Dermis blood vessel endothelial cell (primary cell): ENCODE measurements around the gene SEC24D. TPM values are rescaled to one million over a fixed set of nuclear protein-coding genes. Genes with fewer than 3 reads are reported as not detected.
"Not testable (repeated sequence)": the region's sequence is repeated elsewhere in the genome, so short reads cannot be mapped to it uniquely, and the experiment has no call there.

Experiments used
- DNase-seq: peaks from one replicate; pipeline ENCODE4 v3.0.0; 2010
- total RNA-seq: library from RNA; depleted of rRNA; stranded (reverse); fragments of >200 nt; gene quantifications from 2 replicates; pipeline ENCODE4 v1.2.3, GENCODE V29; 2014

Gene SEC24D
- total RNA-seq: 43.6 and 65.5 TPM in 2 replicates

GRCh38 chr4:118835571-118836300 lies at the start of gene SEC24D:
SEC24D (minus strand) TSS chr4:118836126; CDS start chr4:118833696, 2,430 bp downstream.
- peak; percentile 92 for DNase-seq

- no peak for DNase-seq
Measured at GRCh38 chr4:118884716-118885115, 48.8 kb upstream of the SEC24D start.

- no peak for DNase-seq
Measured at GRCh38 chr4:118883861-118884260, 47.9 kb upstream of the SEC24D start.

DNA sequence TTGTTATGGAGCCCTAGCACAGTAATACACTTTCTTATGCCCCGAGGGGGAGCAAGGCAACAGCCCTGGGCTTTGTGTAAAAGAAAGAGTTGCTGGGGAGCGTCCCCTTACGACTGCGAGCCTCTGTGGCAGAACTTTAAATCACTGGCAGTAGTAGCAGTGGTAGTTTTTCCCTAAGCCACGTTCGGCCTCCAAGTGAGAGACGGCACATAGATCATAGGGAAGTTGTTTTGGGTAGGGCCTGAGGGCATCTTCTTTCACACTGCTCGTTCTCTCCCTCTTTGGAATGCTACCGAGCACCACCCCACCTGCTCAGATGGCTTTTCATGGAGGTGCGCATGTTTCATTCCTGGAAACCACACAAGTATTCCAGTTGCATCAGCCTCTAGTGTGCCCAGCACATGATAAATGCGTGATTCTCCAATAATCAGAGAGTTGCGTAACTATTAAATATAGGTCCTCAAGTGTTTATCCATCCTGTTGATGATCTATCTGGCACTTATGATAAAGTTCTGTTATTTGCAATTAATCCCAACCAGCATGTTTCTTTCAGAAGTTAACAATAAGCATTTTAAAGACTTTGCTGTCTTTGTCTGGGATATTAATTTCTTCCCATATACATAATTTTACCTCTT lies 45.7 kb upstream of the SEC24D start:
- DNase-seq: no peak

GRCh38 chr4:118879409-118879808 lies 43.5 kb upstream of the SEC24D start:
- no peak for DNase-seq

DNA sequence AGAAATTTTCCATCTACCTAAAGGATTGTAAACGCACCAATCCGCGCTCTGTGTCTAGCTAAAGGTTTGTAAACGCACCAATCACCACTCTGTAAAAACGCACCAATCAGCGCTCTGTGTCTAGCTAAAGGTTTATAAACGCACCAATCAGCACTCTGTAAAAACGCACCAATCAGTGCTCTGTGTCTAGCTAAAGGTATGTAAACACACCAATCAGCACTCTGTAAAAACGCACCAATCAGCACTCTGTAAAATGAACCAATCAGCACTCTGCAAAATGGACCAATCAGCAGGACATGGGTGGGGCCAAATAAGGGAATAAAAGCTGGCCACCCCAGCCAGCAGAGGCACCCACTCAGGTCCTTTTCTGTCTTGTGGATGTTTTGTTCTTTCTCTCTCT lies 42.6 kb upstream of the SEC24D start:
- DNase-seq: not testable (repeated sequence)

DNA sequence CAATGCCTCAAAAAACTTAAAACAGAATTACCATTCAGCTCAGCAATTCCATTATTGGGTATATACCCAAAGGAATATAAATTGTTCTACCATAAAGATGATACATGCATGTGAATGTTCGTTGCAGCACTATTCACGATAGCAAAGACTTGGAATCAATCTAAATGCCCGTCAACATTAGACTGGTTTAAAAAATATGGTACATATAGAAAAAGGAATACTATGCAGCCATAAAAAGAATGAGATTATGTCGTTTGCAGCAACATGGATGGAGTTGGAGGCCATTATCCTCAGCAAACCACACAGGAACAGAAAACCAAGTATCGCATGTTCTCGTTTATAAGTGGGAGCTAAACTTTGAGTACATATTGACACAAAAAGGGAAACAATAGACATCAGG lies 41.9 kb upstream of the SEC24D start:
- DNase-seq: no peak

- no peak for DNase-seq
Measured at GRCh38 chr4:118872181-118872580, 36.3 kb upstream of the SEC24D start.

DNA sequence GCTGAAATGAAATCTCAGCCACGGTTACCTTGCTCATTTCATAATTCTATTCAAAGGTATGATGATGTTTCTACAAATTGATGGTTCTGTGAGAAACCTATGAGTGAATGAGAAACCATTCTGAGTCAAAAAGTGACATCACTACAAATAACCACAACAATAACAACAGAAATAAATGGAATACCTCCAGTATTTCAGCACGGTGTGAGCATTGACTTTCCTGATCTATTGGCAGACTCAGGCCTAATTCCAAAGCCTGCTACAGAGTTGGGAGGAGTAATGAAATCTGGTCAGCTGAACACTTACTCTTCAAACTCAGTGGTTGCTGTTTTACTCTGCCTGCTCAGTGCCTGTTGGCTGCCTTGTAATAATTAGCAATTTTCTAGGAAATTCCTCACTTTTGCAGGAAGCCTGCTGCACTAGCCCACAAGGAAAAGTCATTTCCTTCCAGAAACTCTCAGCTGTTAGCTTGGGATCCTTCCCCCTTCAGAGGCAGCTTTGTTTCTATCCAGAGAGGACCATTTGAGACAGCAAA lies 33.9 kb upstream of the SEC24D start:
- peak; percentile 78 for DNase-seq

DNA sequence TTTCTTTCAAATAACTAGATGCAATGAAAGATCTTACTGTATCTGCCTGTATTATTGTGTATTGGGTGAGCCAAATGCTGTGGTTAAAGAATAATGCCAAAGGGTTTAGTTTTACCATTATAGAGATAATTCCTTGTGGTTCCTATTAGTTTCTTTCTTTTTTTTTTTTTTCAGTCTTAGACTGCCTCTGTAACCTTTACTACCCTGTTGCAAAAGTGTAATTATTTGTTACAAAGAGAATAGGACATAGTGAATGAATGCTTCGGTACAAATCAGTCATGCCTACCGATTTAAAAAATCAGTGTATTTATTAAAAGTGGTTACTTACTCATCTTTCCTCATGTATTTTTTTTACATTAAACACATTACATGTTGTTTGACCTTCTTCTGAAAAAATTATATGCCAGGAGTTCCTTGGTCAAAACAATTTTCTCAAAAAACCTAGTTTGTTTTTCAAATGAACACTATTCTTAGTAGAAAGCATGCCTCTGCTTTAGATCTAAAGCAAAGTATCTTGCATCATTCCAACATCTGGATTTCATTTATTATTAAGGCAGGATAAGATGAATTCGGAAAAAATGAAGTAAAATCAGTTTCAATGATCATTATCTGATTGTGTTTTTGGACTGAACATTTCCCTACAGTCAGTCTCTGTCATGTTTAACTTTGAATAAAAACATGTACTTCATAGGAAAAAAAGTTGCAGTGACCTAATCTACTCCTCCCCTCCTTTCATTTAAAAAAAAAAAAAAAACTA lies 31.6 kb upstream of the SEC24D start:
- no peak for DNase-seq

- DNase-seq: no peak
Measured at GRCh38 chr4:118866442-118866841, 30.5 kb upstream of the SEC24D start.

DNA sequence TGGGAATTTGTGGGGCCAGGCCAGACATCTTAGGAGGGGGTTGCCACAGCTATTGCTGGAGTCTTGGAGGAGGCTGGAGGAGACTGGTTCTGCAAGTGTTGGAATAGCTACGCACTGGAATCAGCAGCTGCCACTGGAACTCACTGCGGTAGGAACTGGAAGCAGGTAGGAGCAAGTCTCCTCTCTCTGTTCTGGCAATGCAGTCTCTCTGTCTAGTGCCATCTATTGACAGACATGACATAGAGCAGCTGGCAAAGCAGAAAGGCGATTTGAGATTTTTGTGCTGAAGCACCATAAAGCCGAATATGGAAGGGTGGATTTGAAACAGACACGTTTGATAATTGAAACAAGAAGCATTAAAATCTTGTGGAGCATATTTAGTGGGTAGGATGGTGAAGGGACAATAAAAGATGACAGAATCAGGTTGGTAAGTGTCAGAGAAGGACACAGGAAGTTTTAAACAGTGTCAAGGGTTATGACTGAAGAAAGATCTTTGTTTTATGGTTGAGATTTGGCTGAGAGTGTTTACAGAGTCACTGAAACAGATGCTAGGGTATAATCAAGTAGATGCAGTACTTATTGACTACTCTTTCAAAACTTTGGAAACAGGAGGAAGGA lies 29.3 kb upstream of the SEC24D start:
- peak; percentile 72 for DNase-seq

DNA sequence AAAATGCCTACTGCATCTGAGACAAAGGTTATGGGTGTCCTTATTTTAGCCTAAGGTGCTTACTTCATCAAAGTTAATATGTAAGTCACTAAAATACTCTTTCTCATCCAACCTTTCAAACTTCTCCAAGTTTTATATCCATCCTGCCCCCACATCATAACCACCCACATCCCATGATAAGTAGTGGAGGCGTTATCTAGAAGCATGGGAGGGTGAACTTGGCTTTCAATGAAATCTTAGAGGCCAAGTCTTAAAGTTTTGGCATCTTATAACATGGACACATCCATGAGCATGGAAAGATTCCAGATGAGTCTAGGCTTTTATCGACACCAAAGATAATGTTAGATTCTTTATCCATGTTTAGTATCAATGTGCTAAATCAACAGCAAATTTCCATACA lies 22.9 kb upstream of the SEC24D start:
- DNase-seq: no peak

DNA sequence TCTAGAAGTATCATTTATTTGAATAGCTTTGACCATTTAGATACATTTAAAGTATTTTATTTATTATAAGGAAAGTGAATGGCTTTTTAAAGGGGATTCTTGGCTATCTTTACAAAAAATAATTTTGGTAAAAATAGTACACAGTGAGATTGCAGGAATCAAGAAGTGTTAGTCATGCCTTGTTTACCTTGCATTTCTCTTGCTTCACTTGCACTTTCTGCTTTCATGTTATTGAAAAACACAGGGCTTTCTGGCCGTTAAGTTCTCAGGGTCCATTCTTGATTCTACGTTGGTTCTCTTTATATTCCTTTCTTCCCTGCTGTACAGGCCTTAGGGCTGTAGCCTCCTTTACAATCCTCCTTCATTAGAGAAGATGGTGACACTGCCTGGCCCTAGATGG lies 21.8 kb upstream of the SEC24D start:
- no peak for DNase-seq

DNA sequence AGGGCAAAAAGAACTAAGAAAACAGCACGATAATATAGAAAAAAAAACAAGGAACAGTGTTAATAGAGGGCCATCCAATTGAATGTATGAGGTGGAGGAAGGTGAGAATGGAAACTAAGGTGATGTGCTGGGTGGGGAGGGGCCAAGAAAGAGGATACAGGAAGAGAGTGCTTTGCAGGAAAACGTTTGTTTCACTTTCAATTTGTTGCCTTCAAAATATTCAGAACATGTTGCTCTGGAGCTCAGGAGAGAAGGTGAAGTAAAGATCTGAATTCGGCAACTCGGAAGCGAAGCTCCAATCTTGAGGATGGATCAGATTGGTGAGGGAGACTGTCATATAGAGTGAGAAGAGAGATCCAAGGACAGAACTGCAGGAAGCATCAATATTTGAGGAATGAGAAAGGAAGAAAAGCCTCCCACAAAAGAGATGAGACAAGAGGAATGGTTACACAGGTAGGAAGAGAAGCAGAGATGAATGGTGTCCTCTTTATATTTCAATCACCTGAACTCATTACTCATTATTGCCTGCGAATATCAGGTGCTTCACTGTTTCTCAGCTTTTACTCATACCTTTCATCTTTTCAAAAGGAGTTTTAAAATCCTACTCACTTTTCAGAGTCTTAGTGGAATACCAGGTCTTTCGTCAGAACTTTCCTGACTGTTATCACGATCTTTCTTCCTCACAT lies 14.7 kb upstream of the SEC24D start:
- peak; percentile 39 for DNase-seq

DNA sequence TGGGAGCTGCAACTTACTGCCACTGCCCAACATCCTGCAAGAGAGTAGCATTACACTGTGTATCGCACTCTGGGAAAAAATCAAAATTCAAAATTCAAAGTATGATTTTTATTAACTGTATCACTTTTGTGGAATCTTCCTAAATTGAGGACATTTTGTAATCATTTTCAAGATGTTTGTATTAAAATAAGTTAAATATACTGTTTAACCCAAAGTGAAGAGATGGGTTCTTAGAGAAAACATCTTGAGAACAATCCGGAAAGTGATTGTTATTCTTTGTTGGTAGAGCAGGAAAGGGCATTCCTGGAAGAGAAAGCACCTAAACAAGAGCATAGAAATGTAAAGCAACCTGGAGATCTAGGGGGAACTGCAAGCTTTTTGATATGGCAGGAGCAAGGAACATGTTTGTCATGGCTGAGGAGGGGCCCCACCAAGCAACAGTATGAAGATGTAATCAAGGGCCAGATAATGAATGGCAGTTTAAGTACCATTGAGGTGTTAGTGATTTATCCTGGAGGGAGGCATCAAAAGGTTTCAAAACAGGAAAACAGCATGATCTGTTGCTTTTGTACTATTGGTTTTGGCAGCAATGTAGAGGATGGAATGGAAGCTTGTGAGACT lies 14.1 kb upstream of the SEC24D start:
- no peak for DNase-seq

- DNase-seq: no peak
Measured at GRCh38 chr4:118848901-118849300, 13.0 kb upstream of the SEC24D start.

DNA sequence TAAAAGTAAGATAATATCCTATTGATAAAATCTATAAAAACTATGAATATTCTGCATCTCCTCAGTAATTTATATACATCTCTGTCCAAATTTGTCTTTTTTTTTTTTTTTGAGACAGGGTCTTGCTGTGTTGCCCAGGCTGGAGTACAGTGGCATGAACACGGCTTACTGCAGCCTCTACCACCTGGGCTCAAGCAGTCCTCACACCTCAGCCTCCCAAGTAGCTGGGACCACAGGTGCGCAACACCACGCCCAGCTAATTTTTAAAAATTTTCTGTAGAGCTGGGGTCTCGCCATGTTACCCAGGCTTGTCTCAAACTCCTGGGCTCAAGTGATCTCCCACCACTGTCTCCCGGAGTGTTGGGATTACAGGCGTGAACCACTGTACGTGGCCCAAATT lies 12.3 kb upstream of the SEC24D start:
- no peak for DNase-seq

GRCh38 chr4:118846979-118847378 lies 11.1 kb upstream of the SEC24D start:
- DNase-seq: no peak

DNA sequence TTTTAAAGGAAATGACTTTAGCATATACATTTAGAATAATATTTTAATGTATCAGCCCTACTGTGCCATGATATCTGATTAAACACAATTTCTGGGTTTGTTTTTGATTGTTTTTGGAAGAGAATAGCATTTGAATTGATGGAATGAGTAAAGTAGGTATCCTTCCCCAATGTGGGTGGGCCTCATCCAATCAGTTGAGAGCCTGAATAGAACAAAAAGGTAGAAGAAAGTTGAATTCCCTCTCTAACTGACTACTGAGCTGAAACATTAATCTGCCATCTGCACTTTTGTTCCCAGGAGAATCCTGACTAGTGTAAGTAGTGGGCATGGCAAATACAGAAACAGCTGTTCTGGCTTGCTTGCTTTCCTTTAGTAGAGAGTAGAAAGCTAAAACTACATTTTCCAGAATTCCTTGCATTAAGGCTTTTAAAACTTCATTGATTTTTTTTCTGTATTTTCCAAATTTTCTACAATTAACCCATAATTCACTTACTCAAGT lies 9.7 kb upstream of the SEC24D start:
- no peak for DNase-seq

DNA sequence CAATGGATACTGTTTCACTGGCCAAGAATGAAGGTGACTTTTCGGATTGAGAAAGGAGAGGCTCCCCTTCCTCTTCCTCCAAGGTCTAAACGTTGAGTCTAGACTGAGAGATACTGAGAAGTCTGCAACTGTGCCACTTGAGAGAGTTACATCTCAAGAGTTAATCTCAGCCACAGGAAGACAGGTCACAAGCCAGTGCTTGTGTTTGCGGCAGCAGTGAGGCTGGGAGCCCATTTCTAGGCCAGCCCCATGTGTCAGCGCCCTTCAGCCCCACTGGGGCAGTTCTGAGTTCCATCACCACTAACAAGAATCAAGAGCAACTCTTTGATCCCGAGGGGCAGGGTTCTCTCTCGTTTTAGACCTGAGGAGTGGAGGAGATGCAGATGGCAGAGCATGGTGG lies 7.3 kb upstream of the SEC24D start:
- no peak for DNase-seq

- DNase-seq: peak; percentile 53
Measured at GRCh38 chr4:118842055-118842454, 6.1 kb upstream of the SEC24D start.
